HG03520 (cell line): Measurements from ENCODE around the gene CLIC5.

Experiments
- ATAC-seq: cut with Tn5 transposase; IDR thresholded peaks from one replicate; pipeline ENCODE4 v1.9.1; 2021; ENCODE audit warnings: mild to moderate bottlenecking, moderate library complexity; ENCODE audit not compliant: unreplicated experiment

The CLIC5 gene

DNA sequence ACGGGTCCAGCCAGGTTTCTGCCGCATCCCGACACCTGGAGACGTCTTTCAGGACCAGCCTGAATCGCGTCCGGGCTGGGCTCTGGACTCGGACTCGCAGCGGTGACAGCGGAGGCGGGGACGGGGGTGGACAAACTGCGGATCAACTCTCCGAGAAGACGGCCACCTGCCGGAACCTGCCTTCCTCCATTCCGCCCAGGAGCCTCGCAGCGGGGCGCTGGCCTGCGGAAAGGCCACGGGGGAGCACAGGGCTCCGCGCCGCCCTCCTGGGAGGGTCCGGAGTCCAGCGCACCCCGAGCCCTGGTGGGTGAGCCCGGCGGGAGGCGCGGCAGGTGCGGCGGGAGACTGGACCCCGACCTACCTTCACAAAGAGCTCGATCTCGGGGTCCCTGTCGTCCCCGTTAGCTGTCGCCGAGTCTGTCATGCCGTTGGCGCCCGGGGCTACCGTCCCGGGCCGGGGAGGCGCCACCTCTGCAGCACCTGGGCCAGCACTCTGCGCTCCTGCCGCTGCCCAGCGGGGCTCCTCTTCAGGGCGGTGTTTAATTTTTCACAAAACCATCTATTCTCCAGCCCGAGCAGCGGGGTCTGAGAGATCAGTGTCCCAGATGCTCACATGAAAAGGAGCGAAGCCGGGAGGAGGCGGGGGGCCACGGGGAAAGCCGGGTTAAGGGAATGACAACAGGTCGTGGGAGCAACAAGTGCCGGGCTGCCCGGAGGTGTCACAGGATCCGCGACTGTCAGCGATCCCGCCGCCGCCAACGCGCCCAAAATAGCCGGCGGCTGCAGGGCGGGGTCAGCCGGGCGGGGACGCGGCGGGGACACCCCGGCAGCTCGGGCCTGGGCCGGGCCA is at the start of gene CLIC5:
CLIC5 (minus strand) TSS at position 742 of the 850 bp plus-strand sequence; CDS start at position 424, 318 bp downstream.
- ATAC-seq: no peak

DNA sequence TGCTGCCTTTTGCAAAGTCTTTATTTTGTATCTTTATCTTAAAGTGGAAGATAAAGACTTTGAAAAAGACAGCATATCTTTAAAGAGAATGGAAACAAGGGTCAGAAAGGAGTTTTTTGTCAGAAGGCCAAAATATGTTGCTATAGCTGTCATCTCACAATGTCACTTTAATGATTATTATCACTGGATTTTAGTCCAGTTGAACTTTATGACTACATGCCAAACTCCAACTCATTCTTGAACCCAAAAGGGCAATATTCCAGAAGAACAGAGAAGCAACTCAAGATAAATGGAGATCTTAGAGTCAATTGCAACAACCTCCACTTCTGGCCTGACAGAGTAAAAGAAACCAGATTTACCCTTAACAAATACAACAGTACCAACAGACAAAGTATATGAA is 47.3 kb upstream of the CLIC5 start:
- no peak for ATAC-seq

DNA sequence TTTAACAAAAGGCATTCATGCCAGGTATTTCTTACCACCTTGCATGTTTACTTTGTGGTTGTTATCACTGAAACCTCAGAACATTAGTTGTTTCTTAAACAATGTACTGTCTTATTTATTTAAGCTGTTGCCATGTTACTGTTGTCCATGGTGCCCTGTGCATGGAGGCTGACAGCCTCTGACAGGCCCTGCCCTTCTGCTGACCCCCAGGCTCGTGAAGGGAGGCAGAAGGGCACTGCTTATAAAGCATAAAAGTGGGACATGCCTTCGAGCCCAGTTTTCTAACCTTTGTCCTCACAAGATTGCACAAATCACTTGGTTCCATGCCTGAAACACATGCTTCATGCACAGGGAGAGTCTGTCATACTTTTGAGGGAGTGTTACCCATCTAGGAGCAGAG is 46.7 kb upstream of the CLIC5 start:
- no peak for ATAC-seq

GRCh38 chr6:46061497-46061896 is 45.8 kb upstream of the CLIC5 start:
- no peak for ATAC-seq

DNA sequence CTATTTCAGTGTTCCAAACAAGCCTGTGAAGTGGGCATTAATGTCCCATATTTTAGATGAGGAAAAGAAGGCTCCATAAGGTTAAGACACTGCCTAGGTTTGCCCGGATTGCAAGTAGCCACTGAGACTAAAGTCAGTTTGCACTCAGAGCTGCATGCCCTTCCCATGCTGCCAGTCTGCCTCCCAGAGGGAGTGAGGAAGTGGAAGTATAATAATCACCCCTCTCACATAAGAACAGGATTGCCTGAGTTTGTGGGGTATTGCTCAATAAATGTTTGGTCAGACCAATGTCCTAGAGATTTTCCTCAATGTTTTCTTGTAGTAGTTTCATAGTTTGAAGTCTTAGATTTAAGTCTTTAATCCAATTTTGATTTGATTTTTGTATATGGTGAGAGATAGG is 43.9 kb upstream of the CLIC5 start:
- no peak for ATAC-seq

DNA sequence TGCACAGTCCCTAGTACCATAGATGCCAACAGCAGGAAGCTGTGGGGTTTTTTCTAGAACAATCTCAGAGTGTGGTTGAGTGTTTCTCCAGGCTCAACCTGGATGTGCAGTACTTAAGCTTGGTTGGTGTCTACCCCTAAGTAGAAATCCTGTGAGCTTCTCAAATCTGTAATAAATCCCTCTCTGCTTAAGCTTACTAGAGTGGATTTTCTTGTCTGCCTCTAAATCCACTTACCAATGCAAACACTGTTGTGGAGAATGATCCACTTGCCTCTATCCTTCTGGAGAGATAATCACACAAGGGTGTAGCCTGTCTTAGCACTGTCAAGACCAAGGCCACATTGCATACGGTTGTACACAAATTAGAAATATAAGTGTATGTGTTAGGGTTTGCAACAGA is 43.3 kb upstream of the CLIC5 start:
- ATAC-seq: no peak

- ATAC-seq: no peak
Measured at GRCh38 chr6:46057792-46058191, 42.1 kb upstream of the CLIC5 start.

DNA sequence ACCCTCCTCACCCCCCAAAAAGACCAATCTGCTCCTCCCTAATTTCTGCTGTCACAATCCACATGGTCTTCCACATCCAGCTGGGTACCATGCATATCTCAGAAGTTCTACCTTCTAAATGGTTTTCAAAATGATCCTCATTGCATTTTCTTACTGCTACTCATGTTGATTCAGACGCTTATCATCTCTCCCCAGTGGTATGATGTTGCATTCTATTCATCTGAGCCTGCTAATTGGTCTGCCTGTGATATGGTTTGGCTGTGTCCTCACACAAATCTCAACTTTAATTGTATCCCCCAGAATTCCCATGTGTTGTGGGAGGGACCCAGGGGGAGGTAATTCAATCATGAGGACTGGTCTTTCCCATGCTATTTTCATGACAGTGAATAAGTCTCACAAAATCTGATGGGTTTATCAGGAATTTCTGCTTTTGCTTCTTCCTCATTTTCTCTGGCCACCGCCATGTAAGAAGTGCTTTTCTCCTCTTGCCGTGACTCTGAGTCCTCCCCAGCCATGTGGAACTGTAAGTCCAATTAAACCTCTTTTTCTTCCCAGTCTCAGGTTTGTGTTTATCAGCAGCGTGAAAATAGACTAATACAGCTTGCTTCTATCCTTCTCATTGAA is 41.4 kb upstream of the CLIC5 start:
- ATAC-seq: no peak

- ATAC-seq: no peak
Measured at GRCh38 chr6:46054516-46054915, 38.9 kb upstream of the CLIC5 start.

DNA sequence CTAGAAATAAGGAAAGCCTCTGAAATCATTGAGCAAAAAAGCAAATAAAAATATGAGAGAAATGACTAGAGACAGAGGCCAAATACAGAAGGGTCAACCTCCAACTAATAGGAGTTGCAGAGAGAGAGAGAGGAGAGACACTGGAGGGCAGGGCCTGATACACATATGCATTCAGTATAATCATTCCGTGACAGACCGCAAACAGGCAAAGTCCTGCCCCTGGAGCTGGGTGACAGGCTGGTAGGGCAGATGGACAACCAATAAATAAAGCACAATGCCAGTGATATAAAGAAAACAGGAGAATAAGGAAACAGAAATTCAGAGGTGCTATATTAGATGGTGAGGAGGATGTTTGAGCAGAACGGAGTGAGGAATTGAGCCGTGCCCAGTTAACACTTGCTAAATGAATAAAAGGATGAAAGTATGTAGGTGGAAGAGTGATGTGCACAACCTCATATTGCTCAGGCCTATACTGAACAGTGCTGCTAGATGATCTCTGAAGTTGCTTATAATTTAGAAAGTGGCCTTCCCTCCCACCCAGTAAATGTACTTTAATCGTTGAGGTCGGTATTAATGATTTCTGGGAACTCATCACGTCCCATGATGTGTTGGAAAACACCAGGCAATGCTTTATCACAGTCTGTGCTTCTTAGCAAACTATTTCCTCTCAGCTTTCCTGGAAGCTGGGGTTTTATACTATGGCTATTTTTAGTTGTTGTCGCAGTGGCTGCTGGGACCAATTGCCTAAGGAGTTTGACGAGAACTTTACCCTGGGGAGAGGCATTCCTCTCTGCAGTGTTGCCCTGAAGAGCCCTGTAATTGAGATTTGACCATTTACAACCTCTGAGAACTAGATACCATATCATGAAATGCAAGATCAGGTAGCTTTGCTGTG is 37.6 kb upstream of the CLIC5 start:
- no peak for ATAC-seq

- no peak for ATAC-seq
Measured at GRCh38 chr6:46052479-46052878, 36.8 kb upstream of the CLIC5 start.

- ATAC-seq: no peak
Measured at GRCh38 chr6:46051962-46052361, 36.3 kb upstream of the CLIC5 start.

DNA sequence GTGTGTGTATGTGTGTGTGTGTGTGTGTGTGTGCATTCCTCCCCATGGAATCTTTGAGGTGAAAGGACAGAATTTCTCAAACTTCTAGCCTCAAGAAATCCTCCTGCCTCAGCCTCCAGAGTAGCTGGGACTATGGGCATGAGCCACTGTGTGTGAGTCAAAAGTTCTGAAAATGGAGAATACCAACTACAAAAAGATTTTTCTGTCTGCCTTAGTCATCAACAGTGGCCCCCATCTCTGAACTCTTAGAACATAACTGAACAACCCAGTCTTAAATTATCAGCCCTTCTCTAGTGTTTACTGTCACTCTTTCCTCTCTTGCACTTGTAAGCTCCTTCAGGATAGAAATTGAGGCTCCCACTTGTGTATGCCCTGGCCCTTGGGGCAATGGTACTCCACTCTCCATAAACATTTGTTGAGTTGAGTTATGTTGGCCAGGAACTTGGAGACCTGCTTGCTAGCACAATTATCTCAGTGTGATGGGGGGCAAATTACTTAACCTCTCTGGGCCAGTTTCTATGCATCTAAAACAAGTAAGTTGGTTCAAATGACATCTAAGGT is 35.3 kb upstream of the CLIC5 start:
- no peak for ATAC-seq

- ATAC-seq: no peak
Measured at GRCh38 chr6:46048646-46049297, 33.1 kb upstream of the CLIC5 start.

- no peak for ATAC-seq
Measured at GRCh38 chr6:46046558-46047174, 31.0 kb upstream of the CLIC5 start.

DNA sequence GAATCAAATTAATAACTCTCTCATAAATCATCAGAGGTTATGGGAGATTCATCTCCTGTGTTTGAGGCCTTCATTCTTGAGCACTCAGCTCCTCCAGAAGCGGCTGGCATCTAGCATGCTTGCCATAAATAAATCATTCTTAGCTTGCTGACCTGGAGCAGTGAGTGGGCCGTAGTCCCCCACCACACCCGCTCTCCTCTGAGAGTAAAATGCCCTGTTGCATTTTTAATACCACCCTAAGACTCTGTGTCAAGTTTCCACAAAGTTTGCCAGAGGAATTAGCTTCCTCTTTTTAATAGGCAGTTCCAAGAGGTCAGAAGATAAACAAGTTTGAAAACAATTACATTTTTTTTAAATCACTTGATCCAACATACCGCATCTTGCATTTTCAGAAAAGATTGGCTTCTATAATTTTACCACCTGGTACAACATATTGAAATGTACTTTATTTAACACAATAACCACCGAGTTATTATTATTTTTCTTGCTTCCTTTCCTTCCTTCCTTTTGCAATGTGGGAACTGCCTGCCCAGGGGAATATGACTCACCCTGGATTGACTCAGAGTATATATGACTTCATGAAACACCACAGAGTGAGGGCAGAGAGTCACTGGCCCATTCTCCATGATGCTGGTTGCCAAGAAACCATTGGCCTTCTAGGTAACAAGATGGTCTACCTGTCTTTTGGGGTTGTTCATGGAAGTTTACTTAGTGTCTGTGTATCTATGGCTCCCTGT is 29.4 kb upstream of the CLIC5 start:
- ATAC-seq: no peak

- ATAC-seq: peak; percentile 63
Measured at GRCh38 chr6:46042355-46042999, 26.8 kb upstream of the CLIC5 start.

DNA sequence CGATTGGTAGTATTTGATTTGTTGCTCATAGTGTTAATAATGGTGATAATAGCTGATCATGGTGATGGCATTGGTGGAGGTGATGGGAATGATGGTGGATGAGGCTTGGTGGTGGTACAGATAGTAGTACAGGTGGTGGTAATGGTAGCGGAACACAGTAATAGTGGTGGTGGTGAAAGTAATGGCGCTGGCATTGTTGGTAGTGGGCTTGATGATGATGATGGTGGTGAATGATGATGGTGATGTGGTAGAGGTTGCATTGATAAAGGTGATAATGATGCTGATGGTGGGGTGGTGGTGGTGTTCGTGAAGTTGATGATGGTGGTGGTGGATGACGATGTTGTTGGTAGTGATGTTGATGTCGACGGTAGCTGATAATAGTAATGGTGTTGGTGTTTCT is 24.6 kb upstream of the CLIC5 start:
- no peak for ATAC-seq

- ATAC-seq: no peak
Measured at GRCh38 chr6:46039646-46040045, 24.0 kb upstream of the CLIC5 start.
